NCI-H2029 (cell line): ENCODE measurements around the gene KCNJ12.
"Not testable (repeated sequence)": the region's sequence is repeated elsewhere in the genome, so short reads cannot be mapped to it uniquely, and the experiment has no call there.

Experiments
- DNase-seq: peaks from one replicate; lab custom pipeline; 2025; lab: John Stamatoyannopoulos, UW

The KCNJ12 gene

DNA sequence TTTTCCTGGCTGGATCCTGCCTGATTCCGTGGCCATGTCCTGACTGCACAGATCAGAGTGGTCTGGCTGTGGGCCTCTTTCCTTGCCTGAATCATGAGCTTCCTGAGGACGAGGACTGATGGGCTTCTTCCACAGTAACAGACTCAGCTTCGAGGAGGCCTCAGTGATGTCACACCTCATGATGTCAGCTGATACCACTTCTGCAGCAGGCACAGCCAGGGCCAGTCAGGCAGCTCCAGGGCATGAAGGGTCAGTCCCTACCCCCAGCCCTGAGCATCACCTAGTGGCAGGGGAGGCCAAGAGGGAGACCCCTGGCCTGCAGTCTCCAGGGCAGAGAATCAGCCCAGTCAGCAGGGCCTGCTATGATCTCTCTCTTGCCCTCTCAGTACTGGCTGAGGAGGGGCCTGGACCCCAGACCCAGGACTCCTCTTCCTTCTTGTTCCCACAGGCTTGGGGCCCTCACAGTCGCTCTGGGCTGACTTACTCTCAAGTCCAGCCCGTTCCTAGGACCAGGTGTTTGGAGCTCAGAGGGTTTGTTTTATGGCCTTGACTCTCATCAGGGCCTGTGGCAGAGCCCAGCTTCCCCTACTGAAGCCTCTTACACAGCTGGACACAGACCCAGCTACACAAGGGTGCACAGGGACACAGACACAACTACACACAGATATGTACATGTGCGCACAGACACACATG lies 26.7 kb upstream of the KCNJ12 start:
- DNase-seq: not testable (repeated sequence)

DNA sequence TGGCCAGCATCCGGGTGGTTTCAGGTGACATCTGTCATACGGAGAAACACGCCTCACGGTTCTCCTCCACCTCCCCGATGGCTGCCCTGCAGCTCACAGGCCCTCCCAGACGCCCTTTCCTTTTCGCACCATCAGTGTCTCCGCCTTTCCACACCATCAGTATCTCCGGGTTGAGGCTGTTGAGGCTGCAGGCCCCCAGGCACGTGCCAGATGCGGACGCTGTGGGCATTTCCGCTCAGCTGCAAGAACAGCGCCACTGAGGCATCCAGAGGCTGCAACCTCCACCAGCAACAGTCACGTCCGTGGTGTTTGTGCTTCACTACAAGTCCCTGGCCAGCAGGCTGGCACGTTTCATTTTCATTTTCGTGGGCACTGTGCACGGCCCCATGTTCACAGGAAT lies 25.7 kb upstream of the KCNJ12 start:
- not testable (repeated sequence) for DNase-seq

GRCh38 chr17:21351366-21352065 lies 24.6 kb upstream of the KCNJ12 start:
- DNase-seq: no peak

- no peak for DNase-seq
These were observed 23.8 kb upstream of the KCNJ12 start for GRCh38 chr17:21352221-21352980.

DNA sequence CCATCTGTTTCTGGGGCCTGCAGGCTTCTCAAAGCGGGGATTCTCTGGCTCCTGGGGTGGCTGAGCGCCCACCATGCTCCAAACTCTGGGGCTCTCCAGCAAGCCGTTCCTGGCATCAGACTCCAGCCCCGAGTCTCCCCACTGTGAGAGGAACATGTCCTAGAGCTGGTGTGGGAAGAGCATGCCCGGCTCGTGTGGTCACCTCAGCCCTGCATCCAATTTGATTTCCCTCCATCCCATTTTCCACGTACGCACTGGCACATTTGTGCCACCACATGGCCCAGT lies 23.2 kb upstream of the KCNJ12 start:
- DNase-seq: no peak

DNA sequence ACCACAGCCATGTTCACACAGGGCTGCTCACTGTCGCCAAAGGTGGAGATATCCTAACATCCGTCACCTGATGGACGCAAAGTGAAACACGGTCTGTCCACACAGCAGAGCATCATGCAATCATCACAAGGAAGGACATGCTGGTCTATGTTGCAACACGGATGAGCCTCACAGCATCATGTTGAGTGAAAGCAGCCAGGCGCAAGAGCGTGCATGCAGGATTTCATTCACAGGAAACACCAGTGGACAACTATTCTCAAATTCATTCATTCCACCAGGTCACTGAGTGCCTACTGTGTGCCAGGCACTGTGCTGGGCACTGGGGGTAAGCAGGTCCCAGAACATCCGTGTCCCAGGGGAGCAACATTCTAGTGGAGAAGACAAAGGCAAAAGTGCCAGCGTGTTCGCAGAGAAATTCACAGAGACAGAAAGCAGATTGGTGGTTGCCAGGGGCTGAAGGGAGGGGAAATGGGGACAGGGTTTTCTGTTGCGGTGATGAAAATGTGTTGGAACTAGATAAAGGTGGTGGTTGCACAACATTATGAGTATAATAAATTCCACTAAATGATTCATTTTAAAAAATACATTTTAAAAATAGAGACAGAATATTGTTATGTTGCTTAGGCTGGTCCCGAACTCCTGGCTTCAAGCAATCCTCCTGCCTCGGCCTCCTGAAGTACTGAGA lies 22.7 kb upstream of the KCNJ12 start:
- DNase-seq: no peak

DNA sequence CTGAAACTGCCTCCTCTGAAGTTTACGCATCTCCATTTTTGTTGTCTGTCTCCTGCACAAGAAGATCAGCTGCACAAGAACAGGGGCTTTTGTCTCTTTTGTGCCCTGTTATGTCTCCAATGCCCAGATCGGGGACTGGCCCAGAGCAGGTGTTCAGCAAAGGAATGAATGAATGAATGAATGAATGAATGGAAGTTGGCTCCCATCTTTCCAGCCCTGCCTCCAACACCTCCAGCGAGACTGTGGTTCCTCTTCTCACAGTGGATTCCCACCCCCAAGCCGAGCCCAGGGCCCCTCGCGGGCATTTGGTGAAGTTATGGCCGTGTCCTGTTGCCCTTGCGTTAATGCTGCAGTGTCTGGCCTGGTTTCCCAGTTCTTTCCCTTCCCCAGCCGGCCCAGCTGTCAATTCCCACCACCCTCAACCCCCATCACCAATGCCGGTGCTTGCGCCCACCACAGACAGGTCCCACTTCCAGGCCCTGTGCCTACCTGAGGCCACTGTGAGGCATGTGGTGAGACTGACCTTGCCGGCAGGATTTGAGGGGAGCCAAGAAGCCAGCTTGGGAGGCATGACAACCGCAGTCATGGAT lies 21.3 kb upstream of the KCNJ12 start:
- DNase-seq: no peak

GRCh38 chr17:21355586-21355985 lies 20.6 kb upstream of the KCNJ12 start:
- DNase-seq: no peak

DNA sequence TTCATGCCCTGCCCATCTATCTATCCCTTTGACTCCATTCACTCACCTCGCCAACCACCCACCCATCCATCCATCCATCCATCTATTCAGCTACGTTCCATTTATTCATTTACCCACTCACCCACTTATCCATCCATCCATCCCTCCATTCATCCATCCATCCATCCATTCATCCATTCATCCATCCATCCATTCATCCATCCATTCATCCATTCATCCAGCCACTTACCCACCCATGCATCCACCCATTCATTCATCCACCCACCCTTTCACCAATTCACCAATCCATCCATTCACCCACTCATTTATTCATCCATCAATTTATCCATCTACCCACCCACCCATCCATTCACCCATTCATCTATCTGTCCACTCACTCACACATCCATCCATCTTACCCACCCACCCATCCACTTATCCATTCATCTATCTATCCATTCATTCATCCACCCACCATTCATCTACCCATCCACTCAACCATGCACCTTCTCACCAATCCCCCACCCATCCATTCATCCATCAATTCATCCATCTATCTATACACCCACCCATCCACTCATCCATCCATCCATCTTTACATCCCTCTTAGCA lies 19.5 kb upstream of the KCNJ12 start:
- DNase-seq: no peak

GRCh38 chr17:21357281-21357680 lies 18.9 kb upstream of the KCNJ12 start:
- DNase-seq: no peak

- no peak for DNase-seq
These were observed 18.2 kb upstream of the KCNJ12 start for GRCh38 chr17:21357696-21358656.

- DNase-seq: no peak
These were observed 17.3 kb upstream of the KCNJ12 start for GRCh38 chr17:21358682-21359482.

DNA sequence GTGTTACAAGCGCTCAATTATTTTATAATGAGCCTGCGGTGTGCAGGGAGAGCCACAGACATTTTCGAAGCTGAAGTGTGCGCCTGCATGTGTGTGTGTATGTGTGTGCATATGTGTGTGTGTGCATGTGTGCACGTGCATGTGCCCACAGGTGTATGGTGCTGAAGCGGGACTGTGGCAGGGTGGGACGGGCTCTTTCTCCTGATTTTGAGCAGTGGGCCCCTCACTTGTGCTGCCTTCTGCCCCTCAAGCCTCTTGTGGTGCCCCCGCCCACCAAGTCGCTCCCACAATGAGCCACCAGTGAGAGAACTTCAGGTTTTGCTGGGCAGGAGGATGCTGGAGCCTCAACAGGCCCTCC lies 16.7 kb upstream of the KCNJ12 start:
- DNase-seq: no peak

GRCh38 chr17:21360048-21360447 lies 16.1 kb upstream of the KCNJ12 start:
- DNase-seq: no peak

GRCh38 chr17:21361020-21361809 lies 14.9 kb upstream of the KCNJ12 start:
- no peak for DNase-seq

GRCh38 chr17:21362331-21362931 lies 13.7 kb upstream of the KCNJ12 start:
- DNase-seq: no peak

DNA sequence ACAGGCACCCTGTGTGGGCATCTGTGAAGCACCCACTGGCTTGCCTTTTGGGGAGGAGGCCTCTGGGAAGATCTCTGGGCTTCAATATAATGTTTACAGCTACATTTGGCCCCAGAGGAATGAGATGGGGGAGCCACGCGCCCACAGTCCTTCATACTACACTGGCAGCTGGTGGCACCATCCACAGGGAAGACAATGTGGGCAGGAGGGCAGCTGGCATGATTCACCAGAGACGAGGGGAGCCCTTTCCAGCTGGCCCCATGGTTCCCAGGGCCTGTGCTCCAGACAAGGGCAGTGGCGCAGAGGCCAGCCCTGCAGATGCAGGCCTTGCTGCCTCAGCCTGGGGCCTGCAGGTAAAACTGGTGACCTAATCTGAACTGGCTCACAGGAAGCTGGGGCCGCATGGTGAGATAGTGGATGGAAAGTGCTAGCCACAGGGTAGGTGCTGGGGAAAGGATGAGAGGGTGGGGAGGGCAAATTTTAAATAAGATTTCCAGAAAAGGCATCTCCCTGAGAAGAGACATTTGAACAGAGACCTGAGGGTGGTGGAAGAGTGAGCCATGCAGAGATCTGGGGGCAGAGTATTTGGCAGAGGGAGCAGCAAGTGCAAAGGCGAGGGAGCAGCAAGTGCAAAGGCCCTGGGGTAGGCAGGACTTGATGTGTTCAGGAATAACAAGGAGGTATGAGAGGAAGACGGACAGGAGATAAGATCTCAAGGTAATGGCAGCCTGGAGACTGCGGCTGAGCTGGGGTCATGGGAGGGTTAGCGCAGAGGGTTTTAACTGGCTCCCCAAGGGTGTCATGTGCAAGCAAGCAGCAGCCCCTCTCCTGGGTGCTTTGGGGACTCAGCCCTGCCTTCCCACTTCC lies 12.1 kb upstream of the KCNJ12 start:
- no peak for DNase-seq

- DNase-seq: no peak
These were observed 11.1 kb upstream of the KCNJ12 start for GRCh38 chr17:21365016-21365415.
